Thoracic aorta (tissue), 2 donors: Measurements from ENCODE around the gene TCP1. TPM values are rescaled to one million over a fixed set of nuclear protein-coding genes. Genes with fewer than 3 reads are reported as not detected.
"Not testable (repeated sequence)": the region's sequence is repeated elsewhere in the genome, so short reads cannot be mapped to it uniquely, and the experiment has no call there.

Source experiments
- ATAC-seq: fragments of 150-250 bp; one replicate; pipeline ENCODE4 v1.8.0; 2017; ENCODE audit warnings: low read depth; ENCODE audit not compliant: insufficient number of reproducible peaks, low FRiP score
- DNase-seq: peaks from one replicate; pipeline ENCODE4 v3.0.0-alpha.2; 2020; ENCODE audit warnings: low spot score
- H3K27ac ChIP-seq, 2 donors: fragments of 200-600 bp; sonication (generic); 1 replicate in 1 of 2; 2 replicates in 1 of 2; pipeline ENCODE4 v1.5.1; 2016; ENCODE audit warnings: mild to moderate bottlenecking in 2 of 2, moderate library complexity in 2 of 2
- H3K27me3 ChIP-seq: fragments of 200-600 bp; sonication (generic); replicated peaks from 2 replicates; pipeline ENCODE4 v1.6.0; 2016; ENCODE audit warnings: mild to moderate bottlenecking; ENCODE audit not compliant: insufficient read depth
- H3K36me3 ChIP-seq: fragments of 200-600 bp; sonication (generic); one replicate; pipeline ENCODE4 v1.5.1; 2016
- H3K4me1 ChIP-seq, 2 donors: fragments of 200-600 bp; sonication (generic); 1 replicate in 1 of 2; 2 replicates in 1 of 2; pipeline versions ENCODE4 v1.5.1 to v1.6.0; 2016; ENCODE audit warnings: low read depth in 2 of 2, mild to moderate bottlenecking in 1 of 2; ENCODE audit not compliant: control insufficient read depth in 1 of 2
- H3K4me3 ChIP-seq: fragments of 200-600 bp; sonication (generic); 2 replicates; pipeline ENCODE4 v1.5.1; 2016; ENCODE audit warnings: mild to moderate bottlenecking
- H3K9me3 ChIP-seq: fragments of 200-600 bp; sonication (generic); 2 replicates; pipeline ENCODE4 v1.5.1; 2016
- total RNA-seq, 2 donors: library from RNA; depleted of rRNA; stranded (reverse); fragments of >200 nt; gene quantifications; one replicate each; pipeline versions ENCODE4 v1.1.0 to v1.2.3, GENCODE V29; 2016
- TF ChIP-seq, protein P1 (sequence below): fragments of 200-600 bp; sonication (generic); IDR thresholded peaks from one replicate; pipeline ENCODE4 v1.5.1; 2019; ENCODE audit warnings: antibody characterized with exemption

TCP1 gene
- total RNA-seq, 2 donors from 2014 or later: 112 to 138 TPM

DNA sequence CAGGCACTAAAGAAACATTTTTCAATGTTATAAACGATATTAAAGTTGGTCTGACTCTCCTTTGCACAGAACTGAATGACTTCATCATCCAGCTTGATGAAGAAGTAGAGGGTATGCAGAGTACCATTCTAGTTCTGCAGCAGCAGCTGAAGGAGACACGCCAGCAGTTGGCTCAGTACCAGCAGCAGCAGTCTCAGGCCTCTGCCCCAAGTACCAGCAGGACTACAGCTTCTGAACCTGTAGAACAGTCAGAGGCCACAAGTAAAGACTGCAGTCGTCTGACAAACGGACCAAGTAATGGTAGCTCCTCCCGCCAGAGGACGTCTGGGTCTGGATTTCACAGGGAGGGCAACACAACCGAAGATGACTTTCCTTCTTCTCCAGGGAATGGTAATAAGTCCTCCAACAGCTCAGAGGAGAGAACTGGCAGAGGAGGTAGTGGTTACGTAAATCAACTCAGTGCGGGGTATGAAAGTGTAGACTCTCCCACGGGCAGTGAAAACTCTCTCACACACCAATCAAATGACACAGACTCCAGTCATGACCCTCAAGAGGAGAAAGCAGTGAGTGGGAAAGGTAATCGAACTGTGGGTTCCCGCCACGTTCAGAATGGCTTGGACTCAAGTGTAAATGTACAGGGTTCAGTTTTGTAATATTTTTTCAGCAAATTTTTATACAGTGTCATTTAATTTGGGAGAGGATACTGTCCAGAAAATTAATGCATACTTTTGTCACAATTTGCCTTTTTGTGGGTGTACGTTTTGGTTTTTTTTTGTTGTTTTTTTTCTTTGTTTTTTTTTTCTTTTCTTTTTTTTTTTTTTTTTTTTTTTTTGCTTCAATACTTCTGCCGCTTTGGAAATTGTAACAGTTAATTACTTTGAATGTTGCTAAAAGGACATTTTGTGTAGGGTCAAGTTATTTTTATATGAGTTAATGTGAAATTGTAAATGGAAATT lies 34.2 kb downstream of the TCP1 start:
- Histone ChIP-seq H3K4me3 (no peak overlapping the region), H3K9me3 (no peaks in the 10 kb centered on the region), H3K27ac (peak overlapping the region; percentile 1 to 20), H3K4me1 (peaks cover 0 to 8% of the 10 kb centered on the region in 2 donors), H3K27me3 (no peaks in the 10 kb centered on the region), H3K36me3 (peaks cover 24% of the 10 kb centered on the region)
- DNase-seq: no peak
- TF ChIP-seq, protein P1, sequence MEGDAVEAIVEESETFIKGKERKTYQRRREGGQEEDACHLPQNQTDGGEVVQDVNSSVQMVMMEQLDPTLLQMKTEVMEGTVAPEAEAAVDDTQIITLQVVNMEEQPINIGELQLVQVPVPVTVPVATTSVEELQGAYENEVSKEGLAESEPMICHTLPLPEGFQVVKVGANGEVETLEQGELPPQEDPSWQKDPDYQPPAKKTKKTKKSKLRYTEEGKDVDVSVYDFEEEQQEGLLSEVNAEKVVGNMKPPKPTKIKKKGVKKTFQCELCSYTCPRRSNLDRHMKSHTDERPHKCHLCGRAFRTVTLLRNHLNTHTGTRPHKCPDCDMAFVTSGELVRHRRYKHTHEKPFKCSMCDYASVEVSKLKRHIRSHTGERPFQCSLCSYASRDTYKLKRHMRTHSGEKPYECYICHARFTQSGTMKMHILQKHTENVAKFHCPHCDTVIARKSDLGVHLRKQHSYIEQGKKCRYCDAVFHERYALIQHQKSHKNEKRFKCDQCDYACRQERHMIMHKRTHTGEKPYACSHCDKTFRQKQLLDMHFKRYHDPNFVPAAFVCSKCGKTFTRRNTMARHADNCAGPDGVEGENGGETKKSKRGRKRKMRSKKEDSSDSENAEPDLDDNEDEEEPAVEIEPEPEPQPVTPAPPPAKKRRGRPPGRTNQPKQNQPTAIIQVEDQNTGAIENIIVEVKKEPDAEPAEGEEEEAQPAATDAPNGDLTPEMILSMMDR: no peak
- no peak for ATAC-seq

DNA sequence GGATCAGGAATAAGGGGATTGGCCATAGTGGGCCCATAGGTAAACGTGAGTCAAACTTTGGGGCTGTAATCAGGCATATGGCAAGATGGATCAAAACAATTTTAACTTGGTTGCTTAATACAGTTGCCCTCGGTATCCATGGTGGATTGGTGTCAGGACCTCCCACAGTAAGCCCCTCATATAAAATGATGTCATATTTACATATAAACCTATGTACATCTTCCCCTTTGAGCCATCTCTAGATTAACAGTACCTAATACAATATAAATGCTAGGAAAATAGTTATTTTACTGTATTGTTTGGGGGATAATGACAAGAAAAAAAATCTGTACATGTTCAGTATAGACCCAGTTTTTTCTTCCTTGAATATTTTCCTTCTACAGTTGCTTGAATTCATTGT lies 35.0 kb downstream of the TCP1 start:
- DNase-seq: no peak
- Histone ChIP-seq H3K4me1 (peaks cover 0 to 8% of the 10 kb centered on the region in 2 donors), H3K4me3 (no peak overlapping the region), H3K27ac (no peak overlapping the region), H3K27me3 (no peaks in the 10 kb centered on the region), H3K36me3 (peaks cover 24% of the 10 kb centered on the region), H3K9me3 (no peaks in the 10 kb centered on the region)
- TF ChIP-seq, protein P1: no peak
- no peak for ATAC-seq

DNA sequence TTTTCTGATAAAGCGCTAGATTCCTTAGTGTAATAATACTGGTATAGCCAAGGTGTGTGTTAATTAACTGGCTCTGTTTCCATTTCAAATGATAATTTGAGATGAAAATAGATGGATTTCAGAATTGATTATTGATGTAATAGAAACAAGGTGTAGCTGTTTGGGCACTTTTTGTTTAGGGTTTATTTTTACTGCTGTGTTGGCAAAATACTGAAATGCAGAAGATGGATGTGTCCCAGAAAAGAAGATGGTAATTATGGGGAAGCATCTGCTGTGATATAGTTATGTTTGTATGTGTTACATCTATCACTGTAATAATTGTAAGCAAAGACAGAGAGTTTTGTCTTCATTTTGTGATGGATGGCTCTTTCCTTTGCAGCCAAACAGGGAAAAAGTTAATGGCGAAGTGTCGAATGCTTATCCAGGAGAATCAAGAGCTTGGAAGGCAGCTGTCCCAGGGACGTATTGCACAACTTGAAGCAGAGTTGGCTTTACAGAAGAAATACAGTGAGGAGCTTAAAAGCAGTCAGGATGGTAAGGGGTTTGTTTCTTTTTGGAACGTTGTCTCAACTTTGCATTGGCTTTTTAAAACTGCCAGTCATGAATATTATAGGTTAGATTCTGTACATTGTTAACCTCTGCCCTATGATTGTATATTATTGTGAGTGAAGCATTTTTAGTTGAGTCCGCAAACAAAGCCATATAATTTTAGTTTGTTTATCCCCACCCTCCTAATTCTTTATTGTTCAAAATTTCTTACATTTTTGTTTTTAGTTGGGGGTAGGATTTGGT lies 36.1 kb downstream of the TCP1 start:
- Histone ChIP-seq H3K27me3 (no peaks in the 10 kb centered on the region), H3K4me1 (peaks cover 0 to 8% of the 10 kb centered on the region in 2 donors), H3K9me3 (no peaks in the 10 kb centered on the region), H3K27ac (no peak overlapping the region), H3K36me3 (peaks cover 28% of the 10 kb centered on the region), H3K4me3 (no peak overlapping the region)
- ATAC-seq (no peak), DNase-seq (no peak)
- TF ChIP-seq, protein P1: no peak

GRCh38 chr6:159751448-159751847 lies 38.0 kb downstream of the TCP1 start:
- TF ChIP-seq, protein P1: no peak
- DNase-seq (no peak), ATAC-seq (no peak)
- H3K9me3 ChIP-seq: no peaks in the 10 kb centered on the region
- H3K27ac ChIP-seq: no peak overlapping the region
- no peaks in the 10 kb centered on the region for H3K27me3 ChIP-seq
- H3K4me3 ChIP-seq: no peak overlapping the region
- H3K4me1 ChIP-seq: peaks cover 0 to 8% of the 10 kb centered on the region in 2 donors
- H3K36me3 ChIP-seq: peaks cover 33% of the 10 kb centered on the region

DNA sequence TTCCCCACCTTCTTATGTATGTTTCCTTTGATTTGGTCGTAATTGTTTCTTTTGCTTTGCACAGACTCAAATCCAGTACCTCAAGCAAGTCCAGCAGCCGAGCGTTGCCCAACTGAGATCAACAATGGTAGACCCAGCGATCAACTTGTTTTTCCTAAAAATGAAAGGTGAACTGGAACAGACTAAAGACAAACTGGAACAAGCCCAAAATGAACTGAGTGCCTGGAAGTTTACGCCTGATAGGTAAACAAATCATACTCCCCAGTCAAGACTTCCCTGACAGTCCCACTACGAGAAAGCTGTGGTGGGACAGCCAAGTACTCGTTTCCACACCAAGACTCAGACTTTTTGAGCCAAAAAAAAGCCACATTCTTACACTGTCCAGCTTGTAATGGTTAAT lies 41.3 kb downstream of the TCP1 start:
- H3K27ac ChIP-seq, H3K27me3 ChIP-seq, H3K4me1 ChIP-seq, DNase-seq, H3K9me3 ChIP-seq, ATAC-seq, H3K4me3 ChIP-seq: not testable (repeated sequence)
- peaks cover 49% of the 10 kb centered on the region for H3K36me3 ChIP-seq
